ENCODE data around the gene FER.

Gene FER

DNA sequence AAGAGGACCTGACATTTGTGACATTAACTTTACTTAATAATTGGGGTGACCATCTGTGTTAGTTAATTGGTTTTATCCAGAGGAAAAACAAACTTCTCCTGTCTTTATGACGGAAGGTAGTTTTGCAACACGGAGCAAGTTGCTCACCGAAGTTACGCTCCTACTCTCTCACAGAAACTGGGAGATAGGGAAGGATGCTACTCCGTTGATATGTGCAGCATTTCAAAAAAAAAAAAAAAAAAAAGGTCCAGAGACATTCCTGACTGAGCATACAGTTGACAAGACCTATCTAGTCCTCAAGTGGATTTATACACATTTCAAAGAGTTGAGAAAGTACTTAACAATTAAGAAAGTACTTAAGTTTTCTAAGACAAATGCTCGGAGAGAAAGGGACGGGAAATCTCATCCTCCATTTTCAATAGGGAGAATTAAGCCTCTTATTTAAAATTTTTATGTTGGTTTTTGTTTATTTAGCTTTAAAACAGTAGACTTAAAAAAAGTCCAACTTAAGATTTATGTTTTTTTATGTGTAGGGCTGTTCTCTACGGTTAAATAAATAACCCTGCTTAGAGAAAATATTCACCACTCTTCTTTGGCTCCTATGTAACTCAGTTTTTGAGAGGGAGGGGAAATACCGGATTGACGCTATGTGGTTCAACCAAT lies 455 bp upstream of the FER start (continued):
- TF ChIP-seq KLF9 (tag by site-specific recombination; IDR thresholded peaks at IDR 0.05; ENCODE audit: low read depth) (no peak), ZNF768 (tag by site-specific recombination; IDR thresholded peaks at IDR 0.05) (no peak), ZNF792 (tag by site-specific recombination; IDR thresholded peaks at IDR 0.05) (no peak), ZNF548 (tag by site-specific recombination; IDR thresholded peaks at IDR 0.05) (no peak), ZNF121 (tag by site-specific recombination; IDR thresholded peaks at IDR 0.05) (no peak)
- TF ChIP-seq, protein P1, sequence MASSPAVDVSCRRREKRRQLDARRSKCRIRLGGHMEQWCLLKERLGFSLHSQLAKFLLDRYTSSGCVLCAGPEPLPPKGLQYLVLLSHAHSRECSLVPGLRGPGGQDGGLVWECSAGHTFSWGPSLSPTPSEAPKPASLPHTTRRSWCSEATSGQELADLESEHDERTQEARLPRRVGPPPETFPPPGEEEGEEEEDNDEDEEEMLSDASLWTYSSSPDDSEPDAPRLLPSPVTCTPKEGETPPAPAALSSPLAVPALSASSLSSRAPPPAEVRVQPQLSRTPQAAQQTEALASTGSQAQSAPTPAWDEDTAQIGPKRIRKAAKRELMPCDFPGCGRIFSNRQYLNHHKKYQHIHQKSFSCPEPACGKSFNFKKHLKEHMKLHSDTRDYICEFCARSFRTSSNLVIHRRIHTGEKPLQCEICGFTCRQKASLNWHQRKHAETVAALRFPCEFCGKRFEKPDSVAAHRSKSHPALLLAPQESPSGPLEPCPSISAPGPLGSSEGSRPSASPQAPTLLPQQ (tag by site-specific recombination; IDR thresholded peaks at IDR 0.05), result no peak
- TF ChIP-seq, protein P2, sequence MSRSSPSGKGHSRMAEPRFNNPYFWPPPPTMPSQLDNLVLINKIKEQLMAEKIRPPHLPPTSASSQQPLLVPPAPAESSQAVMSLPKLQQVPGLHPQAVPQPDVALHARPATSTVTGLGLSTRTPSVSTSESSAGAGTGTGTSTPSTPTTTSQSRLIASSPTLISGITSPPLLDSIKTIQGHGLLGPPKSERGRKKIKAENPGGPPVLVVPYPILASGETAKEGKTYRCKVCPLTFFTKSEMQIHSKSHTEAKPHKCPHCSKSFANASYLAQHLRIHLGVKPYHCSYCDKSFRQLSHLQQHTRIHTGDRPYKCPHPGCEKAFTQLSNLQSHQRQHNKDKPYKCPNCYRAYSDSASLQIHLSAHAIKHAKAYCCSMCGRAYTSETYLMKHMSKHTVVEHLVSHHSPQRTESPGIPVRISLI (tag by site-specific recombination; IDR thresholded peaks at IDR 0.05), result peak; percentile 48; the same call in 1 of the 2 replicates

DNA sequence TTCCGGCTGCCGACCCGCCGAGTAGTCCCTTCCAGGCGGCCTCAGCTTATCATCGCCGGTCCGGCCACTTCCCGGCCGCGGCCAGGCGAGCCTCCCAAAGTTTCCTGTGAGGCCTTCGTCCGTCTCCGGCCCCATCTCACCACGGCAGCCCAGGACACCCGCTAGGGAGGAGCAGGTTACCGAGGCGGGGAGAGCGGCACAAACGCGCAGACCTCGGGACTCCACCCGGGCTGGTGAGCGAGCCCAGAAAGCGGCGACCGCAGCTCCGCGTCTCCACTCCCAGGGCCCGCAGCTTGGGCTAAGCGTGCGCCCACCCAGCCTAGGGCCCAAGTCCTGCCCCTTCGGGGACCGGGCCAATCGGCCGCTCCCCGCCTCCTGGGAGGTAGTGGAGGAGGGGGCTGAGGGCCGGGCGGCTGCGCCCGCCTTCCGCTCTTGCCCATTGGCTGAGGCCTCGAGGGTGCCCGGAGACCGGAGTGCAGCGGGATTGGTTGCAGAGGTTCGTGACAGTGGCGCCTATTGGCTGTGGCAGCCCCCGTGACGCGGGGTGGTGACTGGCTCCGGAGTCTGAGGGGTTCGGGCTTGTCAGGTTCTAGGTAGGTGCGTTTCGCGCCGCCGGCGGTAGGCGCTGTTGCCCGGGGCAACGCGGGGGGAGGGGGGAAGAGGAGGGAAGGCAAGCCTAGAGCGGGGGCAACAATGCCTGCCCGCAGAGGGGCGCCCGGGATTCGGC lies 867 bp downstream of the FER start:
- ChIA-PET CTCF (interaction anchor here (0.8 to 0.9 kb wide), 2 partner anchors 19 to 21 kb away, joined by 4 read pairs; no protein-coding TSS in a partner anchor), POLR2A (interaction anchor here (0.6 to 2.0 kb wide), 9 partner anchors 13 to 662 kb away, joined by 3 to 49 read pairs (median 5); partner anchors contain the start of gene PJA2)
- Histone ChIP-seq H3K4me1 (ENCODE audit: control insufficient read depth, insufficient read depth, low read length) (peaks cover 4% of the 10 kb centered on the region), H3K9me3 (ENCODE audit: control insufficient read depth, insufficient read depth, low read depth, low read length) (no peaks in the 10 kb centered on the region), H3K36me3 (ENCODE audit: control insufficient read depth in 2 of 2, insufficient read depth in 1 of 2, low read length in 2 of 2) (no peaks in the 10 kb centered on the region), H3K4me3 (ENCODE audit: low read depth, low read length) (peak overlapping the region; percentile 68), H3K27ac (ENCODE audit: extremely low read depth, low read depth, low read length) (peak overlapping the region; percentile 91)
- TF ChIP-seq, protein P3, sequence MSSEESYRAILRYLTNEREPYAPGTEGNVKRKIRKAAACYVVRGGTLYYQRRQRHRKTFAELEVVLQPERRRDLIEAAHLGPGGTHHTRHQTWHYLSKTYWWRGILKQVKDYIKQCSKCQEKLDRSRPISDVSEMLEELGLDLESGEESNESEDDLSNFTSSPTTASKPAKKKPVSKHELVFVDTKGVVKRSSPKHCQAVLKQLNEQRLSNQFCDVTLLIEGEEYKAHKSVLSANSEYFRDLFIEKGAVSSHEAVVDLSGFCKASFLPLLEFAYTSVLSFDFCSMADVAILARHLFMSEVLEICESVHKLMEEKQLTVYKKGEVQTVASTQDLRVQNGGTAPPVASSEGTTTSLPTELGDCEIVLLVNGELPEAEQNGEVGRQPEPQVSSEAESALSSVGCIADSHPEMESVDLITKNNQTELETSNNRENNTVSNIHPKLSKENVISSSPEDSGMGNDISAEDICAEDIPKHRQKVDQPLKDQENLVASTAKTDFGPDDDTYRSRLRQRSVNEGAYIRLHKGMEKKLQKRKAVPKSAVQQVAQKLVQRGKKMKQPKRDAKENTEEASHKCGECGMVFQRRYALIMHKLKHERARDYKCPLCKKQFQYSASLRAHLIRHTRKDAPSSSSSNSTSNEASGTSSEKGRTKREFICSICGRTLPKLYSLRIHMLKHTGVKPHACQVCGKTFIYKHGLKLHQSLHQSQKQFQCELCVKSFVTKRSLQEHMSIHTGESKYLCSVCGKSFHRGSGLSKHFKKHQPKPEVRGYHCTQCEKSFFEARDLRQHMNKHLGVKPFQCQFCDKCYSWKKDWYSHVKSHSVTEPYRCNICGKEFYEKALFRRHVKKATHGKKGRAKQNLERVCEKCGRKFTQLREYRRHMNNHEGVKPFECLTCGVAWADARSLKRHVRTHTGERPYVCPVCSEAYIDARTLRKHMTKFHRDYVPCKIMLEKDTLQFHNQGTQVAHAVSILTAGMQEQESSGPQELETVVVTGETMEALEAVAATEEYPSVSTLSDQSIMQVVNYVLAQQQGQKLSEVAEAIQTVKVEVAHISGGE (tag by site-specific recombination; conservative IDR thresholded peaks at IDR 0.05; ENCODE audit: low read depth), result peak; percentile 59
- TF ChIP-seq EGR2 (tag by site-specific recombination; IDR thresholded peaks at IDR 0.05; ENCODE audit: low read depth) (peak; percentile 53; the same call in 1 of the 2 replicates), ZNF184 (tag by site-specific recombination; IDR thresholded peaks at IDR 0.05) (0 out of 2 replicates have a peak, but pooled peaks have one; percentile 26), ZNF621 (tag by site-specific recombination; IDR thresholded peaks at IDR 0.05) (no peak), ZFHX2 (tag by site-specific recombination; conservative IDR thresholded peaks at IDR 0.05) (peak; percentile 61), ZBTB7A (tag by site-specific recombination; IDR thresholded peaks at IDR 0.05; ENCODE audit: low read depth) (0 out of 2 replicates have a peak, but pooled peaks have one; percentile 22), ZNF501 (tag by site-specific recombination; IDR thresholded peaks at IDR 0.05) (peak; percentile 96), ZNF366 (tag by site-specific recombination; conservative IDR thresholded peaks at IDR 0.05) (no peak), ZNF777 (tag by site-specific recombination; IDR thresholded peaks at IDR 0.05; ENCODE audit: borderline replicate concordance) (peak; percentile 86; the same call in 1 of the 2 replicates), ZNF610 (tag by site-specific recombination; IDR thresholded peaks at IDR 0.05; ENCODE audit: borderline replicate concordance) (peak; percentile 75; the same call in 1 of the 2 replicates), ZIC2 (tag by site-specific recombination; IDR thresholded peaks at IDR 0.05) (0 out of 2 replicates have a peak, but pooled peaks have one; percentile 39), ZNF157 (tag by site-specific recombination; IDR thresholded peaks at IDR 0.05) (no peak), ZNF544 (tag by site-specific recombination; IDR thresholded peaks at IDR 0.05) (no peak), ZNF391 (tag by site-specific recombination; IDR thresholded peaks at IDR 0.05; ENCODE audit: borderline replicate concordance, low read depth) (peak; percentile 57; the same call in 1 of the 2 replicates)
- TF ChIP-seq, protein P4, sequence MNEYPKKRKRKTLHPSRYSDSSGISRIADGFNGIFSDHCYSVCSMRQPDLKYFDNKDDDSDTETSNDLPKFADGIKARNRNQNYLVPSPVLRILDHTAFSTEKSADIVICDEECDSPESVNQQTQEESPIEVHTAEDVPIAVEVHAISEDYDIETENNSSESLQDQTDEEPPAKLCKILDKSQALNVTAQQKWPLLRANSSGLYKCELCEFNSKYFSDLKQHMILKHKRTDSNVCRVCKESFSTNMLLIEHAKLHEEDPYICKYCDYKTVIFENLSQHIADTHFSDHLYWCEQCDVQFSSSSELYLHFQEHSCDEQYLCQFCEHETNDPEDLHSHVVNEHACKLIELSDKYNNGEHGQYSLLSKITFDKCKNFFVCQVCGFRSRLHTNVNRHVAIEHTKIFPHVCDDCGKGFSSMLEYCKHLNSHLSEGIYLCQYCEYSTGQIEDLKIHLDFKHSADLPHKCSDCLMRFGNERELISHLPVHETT (tag by site-specific recombination; IDR thresholded peaks at IDR 0.05), result no peak
- TF ChIP-seq, protein P5, sequence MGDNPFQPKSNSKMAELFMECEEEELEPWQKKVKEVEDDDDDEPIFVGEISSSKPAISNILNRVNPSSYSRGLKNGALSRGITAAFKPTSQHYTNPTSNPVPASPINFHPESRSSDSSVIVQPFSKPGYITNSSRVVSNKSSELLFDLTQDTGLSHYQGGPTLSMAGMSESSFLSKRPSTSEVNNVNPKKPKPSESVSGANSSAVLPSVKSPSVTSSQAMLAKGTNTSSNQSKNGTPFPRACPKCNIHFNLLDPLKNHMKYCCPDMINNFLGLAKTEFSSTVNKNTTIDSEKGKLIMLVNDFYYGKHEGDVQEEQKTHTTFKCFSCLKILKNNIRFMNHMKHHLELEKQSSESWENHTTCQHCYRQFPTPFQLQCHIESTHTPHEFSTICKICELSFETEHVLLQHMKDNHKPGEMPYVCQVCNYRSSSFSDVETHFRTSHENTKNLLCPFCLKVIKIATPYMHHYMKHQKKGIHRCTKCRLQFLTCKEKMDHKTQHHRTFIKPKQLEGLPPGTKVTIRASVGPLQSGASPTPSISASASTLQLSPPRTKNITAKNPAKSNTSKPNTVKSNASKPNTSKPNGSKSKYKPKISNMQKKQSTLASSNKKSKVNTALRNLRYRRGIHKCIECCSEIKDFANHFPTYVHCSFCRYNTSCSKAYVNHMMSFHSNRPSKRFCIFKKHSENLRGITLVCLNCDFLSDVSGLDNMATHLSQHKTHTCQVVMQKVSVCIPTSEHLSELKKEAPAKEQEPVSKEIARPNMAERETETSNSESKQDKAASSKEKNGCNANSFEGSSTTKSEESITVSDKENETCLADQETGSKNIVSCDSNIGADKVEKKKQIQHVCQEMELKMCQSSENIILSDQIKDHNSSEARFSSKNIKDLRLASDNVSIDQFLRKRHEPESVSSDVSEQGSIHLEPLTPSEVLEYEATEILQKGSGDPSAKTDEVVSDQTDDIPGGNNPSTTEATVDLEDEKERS (tag by site-specific recombination; IDR thresholded peaks at IDR 0.05), result no peak
